ENCODE data around the gene PDLIM4.

Gene PDLIM4

GRCh38 chr5:132257131-132258101 is at the start of gene PDLIM4:
Gene PDLIM4 (plus strand): TSS chr5:132257696. CDS start chr5:132257735, 39 bp downstream.
- DNase-seq (ENCODE audit: low read depth) = no peak

GRCh38 chr5:132207778-132208177 is 49.7 kb upstream of the PDLIM4 start:
- DNase-seq (ENCODE audit: low read depth) = no peak

GRCh38 chr5:132209131-132209530 is 48.4 kb upstream of the PDLIM4 start:
- no peak for DNase-seq (ENCODE audit: low read depth)

DNA sequence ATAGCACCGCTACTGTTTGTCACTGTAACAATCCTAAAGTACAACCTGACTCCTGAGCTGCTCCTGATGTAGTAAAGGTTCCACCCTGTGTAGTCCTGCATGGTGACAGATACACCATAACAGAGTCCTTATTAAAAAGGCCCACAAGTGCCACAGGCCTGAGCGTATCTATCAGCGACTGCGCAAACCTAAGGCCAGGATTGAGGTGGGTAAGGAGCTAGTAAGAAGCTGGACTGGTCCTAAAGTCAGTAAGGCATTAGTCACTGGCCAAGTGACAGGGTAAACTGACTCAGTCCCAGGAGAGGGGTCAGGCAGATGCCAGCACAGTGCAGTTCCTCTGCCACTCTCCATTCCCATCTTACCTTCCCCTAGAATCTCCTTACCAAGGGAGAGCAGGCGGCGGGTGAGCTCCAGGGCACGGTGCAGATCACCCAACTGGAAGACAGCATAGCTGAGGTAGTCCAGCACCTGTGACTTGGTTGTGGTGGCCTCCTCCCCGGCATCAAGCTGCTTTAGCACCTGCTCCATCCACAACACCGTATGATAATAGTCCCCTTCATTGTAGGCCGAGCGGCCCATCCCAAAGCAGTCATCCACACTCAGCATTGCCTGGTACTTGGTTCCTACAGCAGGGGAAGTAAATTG is 47.5 kb upstream of the PDLIM4 start:
- DNase-seq (ENCODE audit: low read depth) = no peak

DNA sequence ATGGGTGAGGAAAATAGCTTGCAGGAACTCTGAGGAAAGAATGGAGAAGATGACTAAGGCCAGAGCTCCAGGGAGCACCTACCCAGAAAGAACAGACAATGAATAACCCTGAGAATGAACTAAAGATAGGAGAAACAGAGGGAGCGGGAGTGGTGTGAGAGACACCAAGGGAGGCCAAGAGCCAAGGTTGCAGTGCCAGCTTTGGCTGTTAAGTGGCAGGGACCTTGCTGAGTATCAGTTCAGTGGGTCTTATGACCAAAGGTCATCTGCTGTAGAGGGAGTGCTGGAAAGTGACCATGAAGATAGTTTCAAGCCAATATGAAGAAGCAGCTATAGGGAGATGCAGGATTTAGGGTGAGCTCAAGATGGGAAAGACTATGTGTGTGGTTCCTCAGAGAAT is 46.6 kb upstream of the PDLIM4 start:
- no peak for DNase-seq (ENCODE audit: low read depth)

- no peak for DNase-seq (ENCODE audit: low read depth)
Measured at GRCh38 chr5:132211787-132212186, 45.7 kb upstream of the PDLIM4 start.

DNA sequence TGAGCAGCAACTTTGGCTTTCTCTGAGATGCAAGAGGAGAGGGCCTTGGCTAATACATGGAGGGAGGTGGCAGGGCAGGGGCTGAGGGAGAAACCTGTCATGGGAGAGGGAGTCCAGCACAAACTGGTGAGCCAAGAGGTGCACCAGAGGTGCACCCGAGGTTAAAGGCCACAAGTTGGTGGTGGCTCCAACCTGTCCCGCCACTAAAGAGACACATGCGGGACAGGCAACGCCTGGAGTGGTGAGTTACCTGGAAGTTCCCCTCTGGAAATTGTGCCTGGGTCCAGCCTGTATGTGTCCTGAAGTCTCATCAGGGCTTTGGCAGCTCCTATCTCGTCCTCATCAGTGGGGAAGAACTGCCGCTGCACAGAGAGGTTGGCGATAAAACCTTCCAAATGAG is 43.8 kb upstream of the PDLIM4 start:
- DNase-seq (ENCODE audit: low read depth) = no peak

DNA sequence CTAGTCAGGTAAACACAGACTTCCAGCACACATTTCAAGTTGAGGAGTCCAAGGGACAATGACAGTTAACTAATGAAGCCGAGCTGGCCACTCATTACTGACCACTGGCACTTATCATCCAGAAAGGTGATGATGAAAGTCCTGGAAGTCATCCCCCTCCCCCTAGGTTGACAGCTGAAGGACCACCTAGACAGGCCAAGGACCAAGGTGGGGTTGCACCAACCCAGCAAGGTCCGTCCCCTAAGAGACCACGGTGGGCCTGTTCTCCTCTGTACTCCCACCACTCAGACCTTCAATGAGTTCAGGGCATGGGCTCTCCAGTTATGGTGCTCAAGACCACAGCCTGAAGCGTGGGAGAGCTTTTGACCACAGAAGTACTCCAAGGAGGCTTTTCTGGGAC is 43.0 kb upstream of the PDLIM4 start:
- DNase-seq (ENCODE audit: low read depth) = no peak

GRCh38 chr5:132215329-132215728 is 42.2 kb upstream of the PDLIM4 start:
- DNase-seq (ENCODE audit: low read depth) = no peak

- DNase-seq (ENCODE audit: low read depth) = no peak
Measured at GRCh38 chr5:132218321-132218720, 39.2 kb upstream of the PDLIM4 start.

DNA sequence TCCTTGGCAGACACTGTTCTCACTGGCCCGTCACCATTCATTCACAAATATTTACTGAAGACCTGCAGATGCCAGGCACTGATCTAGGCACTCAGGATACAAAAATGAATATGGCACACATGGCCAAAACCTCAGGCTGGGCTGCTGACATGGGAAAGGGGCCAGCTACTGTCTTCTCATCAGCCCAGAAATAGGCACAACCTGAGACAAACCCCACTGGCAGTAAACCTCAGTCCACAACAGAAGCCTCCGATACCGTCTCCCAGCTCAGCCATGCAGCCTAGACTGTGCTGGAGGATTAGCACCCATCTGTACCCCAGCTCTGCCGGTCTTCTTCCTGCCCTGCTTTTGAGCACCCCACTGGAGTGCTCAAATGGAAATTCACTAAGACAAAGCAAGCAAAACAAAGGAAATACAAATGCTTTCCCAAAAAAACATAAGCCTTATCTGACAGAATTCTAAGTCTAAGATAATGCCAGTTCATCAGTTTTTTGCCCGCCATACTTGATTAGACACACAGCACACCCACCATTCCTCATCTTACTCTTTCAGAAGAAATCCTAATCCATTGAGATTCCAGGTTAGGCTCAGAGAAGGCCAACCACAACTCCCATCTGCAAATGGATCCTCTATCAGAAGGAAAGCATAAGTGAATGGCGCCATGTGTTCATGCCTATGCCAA is 38.1 kb upstream of the PDLIM4 start:
- no peak for DNase-seq (ENCODE audit: low read depth)

DNA sequence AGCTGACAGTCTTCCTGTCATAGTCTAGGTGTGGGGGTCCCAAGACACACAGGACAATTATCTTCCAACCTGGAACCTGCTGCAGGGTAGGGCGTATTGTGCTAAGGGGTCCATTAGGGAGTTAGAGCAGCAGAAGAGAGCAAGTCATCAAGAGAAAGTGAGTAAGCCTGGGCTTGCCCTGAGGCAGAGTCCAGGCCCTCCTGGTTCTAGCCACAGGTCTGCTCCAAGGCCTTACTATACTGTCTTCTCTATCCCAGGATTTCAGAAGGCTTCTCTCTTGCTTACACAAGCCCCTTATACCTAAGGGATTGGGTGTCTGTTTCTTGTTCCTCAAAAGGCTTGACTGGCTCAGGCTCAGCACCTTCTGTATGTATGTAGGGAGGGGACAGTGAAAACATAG is 37.5 kb upstream of the PDLIM4 start:
- DNase-seq (ENCODE audit: low read depth) = no peak

- no peak for DNase-seq (ENCODE audit: low read depth)
Measured at GRCh38 chr5:132220491-132220890, 37.0 kb upstream of the PDLIM4 start.

DNA sequence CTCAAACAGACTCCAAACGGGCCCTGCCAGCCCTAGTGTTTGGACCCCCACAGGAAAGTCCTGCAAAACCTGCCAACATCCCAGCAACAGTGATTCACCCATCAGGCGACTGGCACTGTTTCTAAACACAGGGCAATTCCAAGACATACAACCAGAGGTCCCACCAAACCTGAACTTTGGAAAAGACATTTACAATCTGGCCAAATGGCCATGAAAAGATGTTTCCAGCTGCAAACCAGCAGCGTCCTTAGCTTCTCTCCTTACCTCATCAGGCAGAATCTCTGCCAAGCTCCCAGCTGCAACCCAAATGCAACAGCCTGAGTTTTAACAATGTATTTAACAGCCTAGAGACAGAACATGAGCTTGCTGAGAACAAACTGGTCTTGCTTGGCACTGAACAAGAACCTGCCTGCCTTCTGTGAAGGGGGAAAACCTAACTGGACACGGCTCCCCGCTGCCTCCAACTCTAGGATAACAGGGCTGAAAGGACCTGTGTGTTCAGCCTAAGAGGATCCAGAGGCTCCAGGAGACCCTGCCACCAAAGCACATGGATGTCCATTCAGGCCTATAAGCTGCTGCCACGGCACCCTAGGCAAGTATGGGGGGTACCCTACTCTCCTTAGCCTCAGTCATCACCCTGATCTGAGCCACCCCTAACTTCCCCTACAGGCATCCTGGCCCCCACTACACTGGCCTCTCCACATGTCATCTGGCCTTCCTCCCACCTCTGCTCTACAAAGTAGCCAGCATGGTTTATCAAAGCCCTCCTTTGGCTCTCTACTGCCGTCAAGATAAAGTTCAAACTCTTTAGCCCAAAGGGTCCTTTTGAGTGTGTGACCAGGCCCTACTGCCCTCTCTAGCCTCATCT is 35.5 kb upstream of the PDLIM4 start:
- DNase-seq (ENCODE audit: low read depth) = no peak

- no peak for DNase-seq (ENCODE audit: low read depth)
Measured at GRCh38 chr5:132222649-132223038, 34.9 kb upstream of the PDLIM4 start.

- DNase-seq (ENCODE audit: low read depth) = no peak
Measured at GRCh38 chr5:132223861-132224260, 33.6 kb upstream of the PDLIM4 start.

DNA sequence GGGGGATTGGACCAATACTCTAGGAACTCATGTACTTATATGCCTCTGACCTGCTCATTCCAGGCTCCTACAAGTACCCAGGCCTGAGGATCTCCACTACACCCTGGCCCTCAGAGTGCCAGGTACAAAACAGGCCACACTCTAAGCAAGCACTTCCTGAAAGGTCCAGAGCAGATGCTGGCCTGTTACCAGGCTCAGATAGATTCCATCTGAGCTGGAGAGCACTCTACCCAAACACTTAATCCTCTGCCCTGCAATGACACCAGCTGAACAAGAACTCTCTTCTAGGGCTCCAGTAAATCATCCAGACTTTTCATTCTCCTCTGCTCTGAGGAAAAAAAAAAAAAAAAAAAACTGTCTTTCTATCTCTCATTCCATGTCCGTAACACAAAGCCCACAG is 32.8 kb upstream of the PDLIM4 start:
- no peak for DNase-seq (ENCODE audit: low read depth)

- DNase-seq (ENCODE audit: low read depth) = no peak
Measured at GRCh38 chr5:132225165-132226032, 32.1 kb upstream of the PDLIM4 start.

- no peak for DNase-seq (ENCODE audit: low read depth)
Measured at GRCh38 chr5:132226516-132227234, 30.8 kb upstream of the PDLIM4 start.

- DNase-seq (ENCODE audit: low read depth) = no peak
Measured at GRCh38 chr5:132227235-132227484, 30.3 kb upstream of the PDLIM4 start.

All from activated T-helper 9 cell treated with anti-CD3 and anti-CD28 coated beads, Interleukin-2, amount 50 U/mL, for 16 hours (primary cell).